Measurements from ENCODE around the gene YEATS2. TPM values are rescaled to one million over a fixed set of nuclear protein-coding genes. Genes with fewer than 3 reads are reported as not detected.

YEATS2 gene
- total and polyA plus RNA-seq, 8 donors, result 28.4 to 48.8 (median 44.1) TPM

DNA sequence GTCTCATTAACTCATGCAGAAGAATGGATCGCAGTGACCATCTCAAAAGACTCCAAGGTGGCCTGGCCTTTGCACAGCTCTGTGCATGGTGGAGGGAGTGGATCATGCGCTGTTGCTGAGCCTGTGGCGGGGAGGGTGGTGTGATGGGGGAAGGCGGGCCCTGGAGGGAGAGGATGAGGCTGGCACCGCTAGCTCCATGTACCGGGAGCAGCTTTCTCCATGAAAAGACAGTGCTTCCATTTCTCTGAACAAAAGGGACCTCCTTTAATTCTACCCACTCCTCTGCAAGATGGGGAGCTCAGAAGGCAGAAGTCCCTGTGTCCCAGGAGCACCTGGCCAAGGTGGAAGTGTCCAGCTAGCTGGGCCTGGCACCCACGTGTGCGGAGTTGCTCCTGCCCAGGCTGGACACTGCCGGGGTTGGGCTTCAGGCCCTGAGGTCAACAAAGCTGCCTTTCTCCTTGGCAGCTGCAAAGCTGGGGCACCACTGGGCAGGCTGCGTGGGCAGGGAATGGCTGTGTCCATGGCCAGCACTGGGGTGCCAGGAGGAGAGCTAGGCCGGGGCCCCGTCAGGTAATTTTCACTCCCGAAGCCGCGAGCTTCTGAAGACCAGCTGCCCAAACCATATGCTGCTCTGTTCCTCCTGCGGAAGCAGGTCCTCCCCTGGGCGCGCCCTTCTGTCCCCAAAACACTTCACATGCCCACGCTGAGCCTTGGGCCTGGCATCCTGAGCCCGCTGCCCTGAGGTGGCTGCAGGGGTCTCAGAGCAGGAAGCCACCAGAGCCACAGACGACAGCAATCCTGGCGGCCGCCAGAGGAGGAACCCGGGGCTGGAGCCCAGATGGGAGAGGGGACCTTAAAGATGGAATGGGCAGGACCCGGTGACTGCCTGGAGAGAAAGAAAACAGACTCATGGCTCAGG lies 121.4 kb downstream of the YEATS2 start:
- intact Hi-C loops (cut with DNase I), result no loop called here
- ATAC-seq (no peak), DNase-seq (no peak)
- peaks cover 0 to 2% of the 10 kb centered on the region in 2 donors for H3K4me1 ChIP-seq
- TF ChIP-seq, protein P1, sequence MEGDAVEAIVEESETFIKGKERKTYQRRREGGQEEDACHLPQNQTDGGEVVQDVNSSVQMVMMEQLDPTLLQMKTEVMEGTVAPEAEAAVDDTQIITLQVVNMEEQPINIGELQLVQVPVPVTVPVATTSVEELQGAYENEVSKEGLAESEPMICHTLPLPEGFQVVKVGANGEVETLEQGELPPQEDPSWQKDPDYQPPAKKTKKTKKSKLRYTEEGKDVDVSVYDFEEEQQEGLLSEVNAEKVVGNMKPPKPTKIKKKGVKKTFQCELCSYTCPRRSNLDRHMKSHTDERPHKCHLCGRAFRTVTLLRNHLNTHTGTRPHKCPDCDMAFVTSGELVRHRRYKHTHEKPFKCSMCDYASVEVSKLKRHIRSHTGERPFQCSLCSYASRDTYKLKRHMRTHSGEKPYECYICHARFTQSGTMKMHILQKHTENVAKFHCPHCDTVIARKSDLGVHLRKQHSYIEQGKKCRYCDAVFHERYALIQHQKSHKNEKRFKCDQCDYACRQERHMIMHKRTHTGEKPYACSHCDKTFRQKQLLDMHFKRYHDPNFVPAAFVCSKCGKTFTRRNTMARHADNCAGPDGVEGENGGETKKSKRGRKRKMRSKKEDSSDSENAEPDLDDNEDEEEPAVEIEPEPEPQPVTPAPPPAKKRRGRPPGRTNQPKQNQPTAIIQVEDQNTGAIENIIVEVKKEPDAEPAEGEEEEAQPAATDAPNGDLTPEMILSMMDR (IDR thresholded peaks at IDR 0.05), result no peak
- H3K36me3 ChIP-seq, result peaks cover 0 to 21% of the 10 kb centered on the region in 2 donors
- no peaks in the 10 kb centered on the region for H3K9me3 ChIP-seq
- no peak overlapping the region for H3K27ac ChIP-seq
- no peaks in the 10 kb centered on the region for H3K27me3 ChIP-seq
- no peak overlapping the region for H3K4me3 ChIP-seq

- Histone ChIP-seq H3K27me3 (peaks cover 0 to 7% of the 10 kb centered on the region in 2 donors), H3K4me3 (no peak overlapping the region), H3K9me3 (no peaks in the 10 kb centered on the region), H3K4me1 (peaks cover 6 to 11% of the 10 kb centered on the region in 2 donors), H3K27ac (no peak overlapping the region), H3K36me3 (peaks cover 0 to 18% of the 10 kb centered on the region in 2 donors)
- no peak for DNase-seq
- no peak for ATAC-seq
- intact Hi-C loops (cut with DNase I), result no loop called here
- TF ChIP-seq, protein P1 (IDR thresholded peaks at IDR 0.05), result no peak
Observed at GRCh38 chr3:183819831-183820230, 122.2 kb downstream of the YEATS2 start.

GRCh38 chr3:183822631-183823030 lies 125.0 kb downstream of the YEATS2 start:
- intact Hi-C loops (cut with DNase I), result no loop called here
- Histone ChIP-seq H3K36me3 (peaks cover 0 to 2% of the 10 kb centered on the region in 2 donors), H3K27me3 (peaks cover 0 to 12% of the 10 kb centered on the region in 2 donors), H3K27ac (no peak overlapping the region), H3K4me3 (no peak overlapping the region), H3K9me3 (no peaks in the 10 kb centered on the region), H3K4me1 (peaks cover 7 to 21% of the 10 kb centered on the region in 2 donors)
- TF ChIP-seq, protein P1 (IDR thresholded peaks at IDR 0.05), result no peak
- ATAC-seq, result no peak
- no peak for DNase-seq

- intact Hi-C loops (cut with DNase I), result no loop called here
- H3K27me3 ChIP-seq, result peaks cover 0 to 12% of the 10 kb centered on the region in 2 donors
- ATAC-seq, result no peak
Observed at GRCh38 chr3:183823963-183824362, 126.4 kb downstream of the YEATS2 start.

More at GRCh38 chr3:183823963-183824362, 126.4 kb downstream of the YEATS2 start:
- Histone ChIP-seq H3K27ac (no peak overlapping the region), H3K9me3 (no peaks in the 10 kb centered on the region), H3K36me3 (peaks cover 0 to 16% of the 10 kb centered on the region in 2 donors), H3K4me3 (no peak overlapping the region), H3K4me1 (peaks cover 7 to 21% of the 10 kb centered on the region in 2 donors)
- TF ChIP-seq, protein P1 (IDR thresholded peaks at IDR 0.05), result no peak
- no peak for DNase-seq
